Liver (tissue), 9 donors: Measurements from ENCODE around the gene FAM83C. TPM values are rescaled to one million over a fixed set of nuclear protein-coding genes. Genes with fewer than 3 reads are reported as not detected.

Experiments
- DNase-seq: peaks from one replicate; pipeline ENCODE4 v3.0.0-alpha.2; 2017; ENCODE audit warnings: low spot score
- H3K27ac ChIP-seq, 2 donors: one replicate each; pipeline ENCODE4 v1.7.0; 2013; ENCODE audit warnings: inconsistent platforms in 2 of 2, low read length in 2 of 2, control low read depth in 1 of 2, low read depth in 1 of 2, mild to moderate bottlenecking in 1 of 2
- H3K27me3 ChIP-seq, 4 donors: one replicate each; pipeline versions ENCODE4 v1.6.1 to v1.7.0; 2013; ENCODE audit warnings: low read length in 3 of 4, inconsistent platforms in 1 of 4, mild to moderate bottlenecking in 1 of 4, moderate library complexity in 1 of 4; ENCODE audit not compliant: control insufficient read depth in 4 of 4, insufficient read depth in 4 of 4
- H3K36me3 ChIP-seq, 4 donors: one replicate each; pipeline versions ENCODE4 v1.6.1 to v1.7.0; 2013; ENCODE audit warnings: low read length in 3 of 4, mild to moderate bottlenecking in 3 of 4, low read depth in 1 of 4, moderate library complexity in 1 of 4; ENCODE audit not compliant: control insufficient read depth in 4 of 4, insufficient read depth in 3 of 4
- H3K4me1 ChIP-seq, 4 donors: one replicate each; pipeline versions ENCODE4 v1.6.1 to v1.7.0; 2013; ENCODE audit warnings: low read length in 3 of 4, mild to moderate bottlenecking in 3 of 4, moderate library complexity in 1 of 4; ENCODE audit not compliant: control insufficient read depth in 4 of 4, insufficient read depth in 4 of 4
- H3K4me3 ChIP-seq, 3 donors: one replicate each; pipeline versions ENCODE4 v1.6.1 to v1.7.0; 2013; ENCODE audit warnings: low read length in 3 of 3, control low read depth in 1 of 3, low read depth in 1 of 3, mild to moderate bottlenecking in 1 of 3
- H3K9ac ChIP-seq, 2 donors: one replicate each; pipeline ENCODE4 v1.7.0; 2013; ENCODE audit warnings: low read length in 2 of 2, mild to moderate bottlenecking in 2 of 2, moderate library complexity in 2 of 2, control low read depth in 1 of 2, low read depth in 1 of 2
- H3K9me3 ChIP-seq, 4 donors: one replicate each; pipeline versions ENCODE4 v1.6.1 to v1.7.0; 2013; ENCODE audit warnings: low read length in 3 of 4; ENCODE audit not compliant: control insufficient read depth in 4 of 4
- ATF3 ChIP-seq: IDR thresholded peaks from 2 replicates; pipeline ENCODE4 v1.6.1; 2016; ENCODE audit warnings: antibody characterized with exemption
- EGR1 ChIP-seq, 2 donors: IDR thresholded peaks; 2 replicates each; pipeline ENCODE4 v1.6.1; 2016 to 2018; ENCODE audit warnings: antibody characterized with exemption in 2 of 2, low read depth in 2 of 2
- FOXA1 ChIP-seq: IDR thresholded peaks from 2 replicates; pipeline ENCODE4 v1.6.1; 2016; ENCODE audit warnings: antibody characterized with exemption
- FOXA2 ChIP-seq: IDR thresholded peaks from 2 replicates; pipeline ENCODE4 v1.6.1; 2016; ENCODE audit warnings: antibody characterized with exemption
- GABPA ChIP-seq, 2 donors: IDR thresholded peaks in 1 of 2; conservative IDR thresholded peaks in 1 of 2; 2 replicates each; pipeline ENCODE4 v1.6.1; 2016; ENCODE audit warnings: antibody characterized with exemption in 2 of 2, mild to moderate bottlenecking in 1 of 2, moderate library complexity in 1 of 2
- HNF4A ChIP-seq, 2 donors: conservative IDR thresholded peaks; 2 replicates each; pipeline ENCODE4 v1.6.1; 2016; ENCODE audit warnings: antibody characterized with exemption in 2 of 2, mild to moderate bottlenecking in 2 of 2
- HNF4G ChIP-seq: IDR thresholded peaks from 2 replicates; pipeline ENCODE4 v1.6.1; 2016; ENCODE audit warnings: antibody characterized with exemption
- JUND ChIP-seq, 2 donors: IDR thresholded peaks; 2 replicates each; pipeline ENCODE4 v1.6.1; 2016; ENCODE audit warnings: antibody characterized with exemption in 2 of 2
- NR2F2 ChIP-seq: IDR thresholded peaks from 2 replicates; pipeline ENCODE4 v1.6.1; 2016; ENCODE audit warnings: antibody characterized with exemption
- RAD21 ChIP-seq, 2 donors: IDR thresholded peaks; 2 replicates each; pipeline ENCODE4 v1.6.1; 2016; ENCODE audit warnings: antibody characterized with exemption in 2 of 2, mild to moderate bottlenecking in 2 of 2
- RXRA ChIP-seq, 2 donors: IDR thresholded peaks; 2 replicates each; pipeline ENCODE4 v1.6.1; 2017 to 2018; ENCODE audit warnings: antibody characterized with exemption in 2 of 2, mild to moderate bottlenecking in 1 of 2
- SP1 ChIP-seq: IDR thresholded peaks from 2 replicates; pipeline ENCODE4 v1.6.1; 2018; ENCODE audit warnings: antibody characterized with exemption, mild to moderate bottlenecking
- TAF1 ChIP-seq: conservative IDR thresholded peaks from 2 replicates; pipeline ENCODE4 v1.6.1; 2016; ENCODE audit warnings: antibody characterized with exemption, mild to moderate bottlenecking
- YY1 ChIP-seq: IDR thresholded peaks from 2 replicates; pipeline ENCODE4 v1.6.1; 2016; ENCODE audit warnings: antibody characterized with exemption, mild to moderate bottlenecking
- ZBTB33 ChIP-seq: IDR thresholded peaks from 2 replicates; pipeline ENCODE4 v1.6.1; 2016; ENCODE audit warnings: antibody characterized with exemption
- WGBS: extraction: QIAGEN DNeasy Blood & Tissue Kit; methylation state at CpG from one replicate; pipeline ENCODE4 v1.1.7; 2013; 5-methylcytosine and 5-hydroxymethylcytosine counted together
- polyA plus RNA-seq, 2 donors: library from polyadenylated mRNA; stranded (reverse) in 1 of 2; unstranded in 1 of 2; fragments of 200-250 nt in 1 of 2; fragments of >200 nt in 1 of 2; fragmentation: Nextera tagmentation in 1 of 2; extraction: Ambion mirVana in 1 of 2; gene quantifications; one replicate each; pipeline versions ENCODE4 v1.2.1 to v1.2.3, GENCODE V29; 2013 to 2015
- total RNA-seq, 2 donors: library from RNA; depleted of rRNA; stranded (reverse); fragments of >200 nt; gene quantifications; one replicate each; pipeline ENCODE4 v1.2.3, GENCODE V29; 2014
- TF ChIP-seq, protein P1 (sequence below): fragments of 150-350 bp; IDR thresholded peaks from 2 replicates; pipeline ENCODE4 v1.5.1; 2017; ENCODE audit warnings: improper control_type of control experiment, low read depth, low read length; ENCODE audit not compliant: missing input control
- TF ChIP-seq, protein P2 (sequence below): IDR thresholded peaks from 2 replicates; pipeline ENCODE4 v1.6.1; 2016; ENCODE audit warnings: antibody characterized with exemption, mild to moderate bottlenecking
- TF ChIP-seq, protein P3 (sequence below): IDR thresholded peaks from 2 replicates; pipeline ENCODE4 v1.6.1; 2016; ENCODE audit warnings: antibody characterized with exemption
- donor health status: healthy.
- donor health status: healthy.
- donor health status: healthy.
- donor health status: healthy.
- donor health status: healthy.

The FAM83C gene
- total and polyA plus RNA-seq, 4 donors: 0.05 TPM; not detected in 3

- no peaks in the 10 kb centered on the region for H3K27me3 ChIP-seq
- H3K9me3 ChIP-seq: no peaks in the 10 kb centered on the region
- H3K4me3 ChIP-seq: no peak overlapping the region
- peaks cover 0 to 6% (median 0%) of the 10 kb centered on the region in 4 donors for H3K36me3 ChIP-seq
- 60% methylated on average over 4 of the region's 4 CpGs for WGBS
- peak overlapping the region in 1 of 2 donors; percentile 72 for H3K27ac ChIP-seq
- TF ChIP-seq RAD21 (IDR thresholded peaks at IDR 0.05) (peak; percentile 61 to 77), RXRA (IDR thresholded peaks at IDR 0.05) (peak in 1 of 2 donors; percentile 7), ATF3 (no peak), YY1 (no peak)
- TF ChIP-seq, protein P1, sequence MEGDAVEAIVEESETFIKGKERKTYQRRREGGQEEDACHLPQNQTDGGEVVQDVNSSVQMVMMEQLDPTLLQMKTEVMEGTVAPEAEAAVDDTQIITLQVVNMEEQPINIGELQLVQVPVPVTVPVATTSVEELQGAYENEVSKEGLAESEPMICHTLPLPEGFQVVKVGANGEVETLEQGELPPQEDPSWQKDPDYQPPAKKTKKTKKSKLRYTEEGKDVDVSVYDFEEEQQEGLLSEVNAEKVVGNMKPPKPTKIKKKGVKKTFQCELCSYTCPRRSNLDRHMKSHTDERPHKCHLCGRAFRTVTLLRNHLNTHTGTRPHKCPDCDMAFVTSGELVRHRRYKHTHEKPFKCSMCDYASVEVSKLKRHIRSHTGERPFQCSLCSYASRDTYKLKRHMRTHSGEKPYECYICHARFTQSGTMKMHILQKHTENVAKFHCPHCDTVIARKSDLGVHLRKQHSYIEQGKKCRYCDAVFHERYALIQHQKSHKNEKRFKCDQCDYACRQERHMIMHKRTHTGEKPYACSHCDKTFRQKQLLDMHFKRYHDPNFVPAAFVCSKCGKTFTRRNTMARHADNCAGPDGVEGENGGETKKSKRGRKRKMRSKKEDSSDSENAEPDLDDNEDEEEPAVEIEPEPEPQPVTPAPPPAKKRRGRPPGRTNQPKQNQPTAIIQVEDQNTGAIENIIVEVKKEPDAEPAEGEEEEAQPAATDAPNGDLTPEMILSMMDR: peak; percentile 58
- TF ChIP-seq, protein P2, sequence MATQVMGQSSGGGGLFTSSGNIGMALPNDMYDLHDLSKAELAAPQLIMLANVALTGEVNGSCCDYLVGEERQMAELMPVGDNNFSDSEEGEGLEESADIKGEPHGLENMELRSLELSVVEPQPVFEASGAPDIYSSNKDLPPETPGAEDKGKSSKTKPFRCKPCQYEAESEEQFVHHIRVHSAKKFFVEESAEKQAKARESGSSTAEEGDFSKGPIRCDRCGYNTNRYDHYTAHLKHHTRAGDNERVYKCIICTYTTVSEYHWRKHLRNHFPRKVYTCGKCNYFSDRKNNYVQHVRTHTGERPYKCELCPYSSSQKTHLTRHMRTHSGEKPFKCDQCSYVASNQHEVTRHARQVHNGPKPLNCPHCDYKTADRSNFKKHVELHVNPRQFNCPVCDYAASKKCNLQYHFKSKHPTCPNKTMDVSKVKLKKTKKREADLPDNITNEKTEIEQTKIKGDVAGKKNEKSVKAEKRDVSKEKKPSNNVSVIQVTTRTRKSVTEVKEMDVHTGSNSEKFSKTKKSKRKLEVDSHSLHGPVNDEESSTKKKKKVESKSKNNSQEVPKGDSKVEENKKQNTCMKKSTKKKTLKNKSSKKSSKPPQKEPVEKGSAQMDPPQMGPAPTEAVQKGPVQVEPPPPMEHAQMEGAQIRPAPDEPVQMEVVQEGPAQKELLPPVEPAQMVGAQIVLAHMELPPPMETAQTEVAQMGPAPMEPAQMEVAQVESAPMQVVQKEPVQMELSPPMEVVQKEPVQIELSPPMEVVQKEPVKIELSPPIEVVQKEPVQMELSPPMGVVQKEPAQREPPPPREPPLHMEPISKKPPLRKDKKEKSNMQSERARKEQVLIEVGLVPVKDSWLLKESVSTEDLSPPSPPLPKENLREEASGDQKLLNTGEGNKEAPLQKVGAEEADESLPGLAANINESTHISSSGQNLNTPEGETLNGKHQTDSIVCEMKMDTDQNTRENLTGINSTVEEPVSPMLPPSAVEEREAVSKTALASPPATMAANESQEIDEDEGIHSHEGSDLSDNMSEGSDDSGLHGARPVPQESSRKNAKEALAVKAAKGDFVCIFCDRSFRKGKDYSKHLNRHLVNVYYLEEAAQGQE: peak; percentile 44
- H3K4me1 ChIP-seq: peaks cover 0 to 25% (median 19%) of the 10 kb centered on the region in 4 donors
- DNase-seq: no peak
- H3K9ac ChIP-seq: no peak overlapping the region
These were observed 14.8 kb upstream of the FAM83C start for GRCh38 chr20:35306931-35307517.

GRCh38 chr20:35305682-35306556, 13.7 kb upstream of the FAM83C start:
- no peaks in the 10 kb centered on the region for H3K27me3 ChIP-seq
- TF ChIP-seq HNF4G: no peak
- TF ChIP-seq, protein P1: no peak
- TF ChIP-seq GABPA (IDR thresholded peaks at IDR 0.05 in 1 of 2, conservative IDR thresholded peaks at IDR 0.05 in 1 of 2): no peak
- TF ChIP-seq EGR1 (IDR thresholded peaks at IDR 0.05; ENCODE audit: low read depth in 2 of 2): no peak
- no peak for TF ChIP-seq ZBTB33
- TF ChIP-seq SP1: no peak
- no peak for TF ChIP-seq FOXA2
- no peak for TF ChIP-seq RXRA (IDR thresholded peaks at IDR 0.05)
- TF ChIP-seq, protein P3, sequence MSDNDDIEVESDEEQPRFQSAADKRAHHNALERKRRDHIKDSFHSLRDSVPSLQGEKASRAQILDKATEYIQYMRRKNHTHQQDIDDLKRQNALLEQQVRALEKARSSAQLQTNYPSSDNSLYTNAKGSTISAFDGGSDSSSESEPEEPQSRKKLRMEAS: no peak
- no peak for TF ChIP-seq JUND (IDR thresholded peaks at IDR 0.05)
- TF ChIP-seq FOXA1: no peak
- no peak for TF ChIP-seq HNF4A (conservative IDR thresholded peaks at IDR 0.05)
- TF ChIP-seq NR2F2: no peak
- TF ChIP-seq TAF1: no peak
- no peak overlapping the region for H3K27ac ChIP-seq
- H3K4me1 ChIP-seq: peaks cover 0 to 25% (median 19%) of the 10 kb centered on the region in 4 donors
- H3K9ac ChIP-seq: no peak overlapping the region
- H3K36me3 ChIP-seq: peaks cover 0 to 6% (median 0%) of the 10 kb centered on the region in 4 donors
- H3K9me3 ChIP-seq: no peaks in the 10 kb centered on the region
- DNase-seq: no peak
- 93% methylated on average over 12 of the region's 12 CpGs for WGBS
- H3K4me3 ChIP-seq: no peak overlapping the region
